Amygdala (tissue), 56 donors: ENCODE results near the gene EXD3.

Source experiments
- DNase-seq, 56 donors: peaks; one replicate each; lab custom pipeline; 2025; lab: John Stamatoyannopoulos, UW

The EXD3 gene

GRCh38 chr9:137293482-137294090 is 129.4 kb downstream of the EXD3 start:
- no peak for DNase-seq

DNA sequence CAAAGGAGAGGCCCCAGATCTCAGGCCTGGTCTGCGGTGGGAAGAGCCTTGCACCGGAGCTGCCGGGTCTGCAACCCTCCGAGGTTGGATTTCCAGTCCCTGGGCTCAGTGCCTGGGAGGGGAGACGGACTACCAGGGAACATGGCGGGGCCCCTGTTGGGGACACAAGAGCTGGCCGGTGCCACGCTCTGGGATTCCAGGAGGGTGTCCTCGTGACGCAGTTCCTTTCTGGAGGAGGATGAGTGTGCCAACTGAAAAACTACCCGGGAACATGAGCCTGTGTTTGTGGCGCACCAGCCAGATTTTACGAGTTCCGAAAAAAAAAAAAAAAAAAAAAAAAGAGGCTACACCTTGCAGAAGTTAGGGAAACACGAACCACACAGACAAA is 129.9 kb downstream of the EXD3 start:
- DNase-seq: peak in 2 of 56 donors; percentile 37 to 46

DNA sequence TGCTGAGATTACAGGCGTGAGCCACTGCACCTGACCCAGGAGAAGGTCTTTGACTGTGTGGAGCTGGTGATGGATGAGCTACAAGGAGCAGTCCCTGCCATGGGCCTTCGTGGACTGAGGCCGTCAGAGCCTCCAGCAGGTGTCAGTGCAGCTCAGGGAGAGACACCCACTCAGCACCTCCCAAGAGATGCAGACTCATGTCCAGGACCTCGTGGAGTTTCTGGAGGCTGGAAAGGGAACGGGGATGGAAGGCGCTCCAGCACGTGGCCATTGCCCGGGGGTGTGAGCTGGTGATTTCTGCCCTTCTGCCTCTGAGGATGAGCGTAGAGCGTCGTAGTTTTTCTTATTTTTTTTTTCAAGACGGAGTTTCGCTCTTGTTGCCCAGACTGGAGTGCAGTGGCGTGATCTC is 136.0 kb downstream of the EXD3 start:
- peak in 4 of 56 donors; percentile 13 to 37 (median 26) for DNase-seq

- DNase-seq: no peak
Observed at GRCh38 chr9:137281345-137282116, 141.4 kb downstream of the EXD3 start.

GRCh38 chr9:137280474-137281344 is 142.3 kb downstream of the EXD3 start:
- DNase-seq: no peak

- no peak for DNase-seq
Observed at GRCh38 chr9:137279741-137280473, 143.1 kb downstream of the EXD3 start.

- no peak for DNase-seq
Observed at GRCh38 chr9:137278721-137279711, 143.9 kb downstream of the EXD3 start.

DNA sequence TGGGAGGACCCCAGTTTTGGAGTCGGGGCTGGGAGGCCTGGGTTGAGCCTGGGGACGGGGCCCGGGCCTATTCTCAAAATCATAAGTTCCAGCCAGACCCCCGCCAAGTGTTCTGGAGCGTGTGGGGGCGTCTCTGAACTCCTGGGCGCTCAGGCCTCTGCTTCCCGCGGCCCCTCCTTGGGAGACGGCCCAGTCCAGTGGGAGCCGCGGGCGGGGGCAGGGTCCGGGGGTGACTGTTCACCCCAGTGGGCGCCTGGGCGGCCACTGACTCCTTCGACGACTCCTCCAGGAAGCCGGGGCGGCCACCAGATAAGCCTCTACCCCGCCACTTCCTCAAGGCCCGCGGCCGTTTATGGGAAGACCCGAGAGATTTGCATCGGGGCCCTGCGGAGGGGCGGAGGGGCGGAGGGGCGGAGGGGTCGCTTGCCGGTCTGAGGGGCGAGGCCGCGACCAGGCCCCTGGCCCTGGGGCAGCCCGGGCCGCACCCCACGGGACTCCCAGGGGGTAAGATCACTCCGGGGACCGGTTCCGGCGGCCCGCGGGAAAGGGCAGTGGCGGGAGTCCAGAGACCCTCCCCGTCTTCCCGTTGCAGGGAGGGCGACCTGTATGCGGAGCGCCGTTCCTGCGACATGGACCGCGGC is 144.8 kb downstream of the EXD3 start:
- DNase-seq: no peak

- peak in 10 of 56 donors; percentile 8 to 50 (median 33) for DNase-seq
Observed at GRCh38 chr9:137277329-137278041, 145.5 kb downstream of the EXD3 start, which contains the start of gene TOR4A. TSS of gene TOR4A (plus strand) at chr9:137277726. CDS start at chr9:137278690, 964 bp downstream.

GRCh38 chr9:137276473-137277328 is 146.3 kb downstream of the EXD3 start:
- peak in 2 of 56 donors; percentile 18 to 27 for DNase-seq

GRCh38 chr9:137275588-137276472 is 147.1 kb downstream of the EXD3 start:
- no peak for DNase-seq

- no peak for DNase-seq
Observed at GRCh38 chr9:137275203-137275587, 147.8 kb downstream of the EXD3 start.

- no peak for DNase-seq
Observed at GRCh38 chr9:137273611-137274320, 149.2 kb downstream of the EXD3 start.

GRCh38 chr9:137273095-137273490 is 149.9 kb downstream of the EXD3 start:
- no peak for DNase-seq
